ENCODE results near the gene EYA4.

GRCh38 chr6:133408132-133408531 is 167.0 kb downstream of the EYA4 start:
- no peak for TF ChIP-seq CTCF (IDR thresholded peaks at IDR 0.05)
- TF ChIP-seq POLR2A (IDR thresholded peaks at IDR 0.05) = no peak
- TF ChIP-seq EP300 (IDR thresholded peaks at IDR 0.05) = no peak
- no peak for TF ChIP-seq POLR2AphosphoS5 (IDR thresholded peaks at IDR 0.05)
